Measurements from ENCODE around the gene XKR3. TPM values are rescaled to one million over a fixed set of nuclear protein-coding genes. Genes with fewer than 3 reads are reported as not detected.
A peak's percentile ranks its signal among the peaks of the same experiment; 100 is the strongest.
"Not testable (repeated sequence)": the region's sequence is repeated elsewhere in the genome, so short reads cannot be mapped to it uniquely, and the experiment has no call there.

XKR3 gene
- total and polyA plus RNA-seq, 5 donors, result not detected

DNA sequence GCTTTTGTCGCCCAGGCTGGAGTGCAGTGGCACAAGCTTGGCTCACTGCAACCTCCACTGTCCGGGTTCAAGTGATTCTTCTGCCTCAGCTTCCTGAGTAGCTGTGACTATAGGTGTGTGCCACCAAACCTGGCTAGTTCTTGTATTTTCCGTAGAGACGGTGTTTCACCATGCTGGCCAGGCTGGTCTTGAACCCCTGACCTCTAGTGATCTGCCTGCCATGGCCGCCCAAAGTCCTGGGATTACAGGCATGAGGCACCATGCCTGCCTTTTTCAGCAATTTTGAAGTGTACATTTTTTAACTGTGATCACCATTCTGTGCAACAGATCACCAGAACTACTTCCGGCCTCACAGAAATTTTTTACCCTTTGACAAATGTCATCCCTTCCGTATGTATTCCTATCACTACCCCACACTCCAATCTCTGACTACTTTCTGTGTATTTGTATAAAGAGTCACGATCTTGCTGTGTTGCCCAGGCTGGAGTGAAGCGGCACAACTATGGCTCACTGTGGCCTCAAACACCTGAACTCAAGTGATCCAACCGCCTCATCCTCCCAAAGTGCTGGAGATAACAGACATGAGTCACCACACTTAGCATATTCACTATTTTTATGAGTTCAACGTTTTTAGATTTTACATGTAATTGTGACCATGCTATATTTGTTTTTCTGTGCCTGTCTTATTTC is 44.0 kb downstream of the XKR3 start:
- Histone ChIP-seq H3K27ac (ENCODE audit: low read length) (no peak overlapping the region), H3K4me1 (ENCODE audit: control insufficient read depth, insufficient read depth, low read length) (no peaks in the 10 kb centered on the region), H3K27me3 (ENCODE audit: control insufficient read depth, insufficient read depth) (no peaks in the 10 kb centered on the region), H3K4me3 (ENCODE audit: low read length) (no peak overlapping the region), H3K9me3 (ENCODE audit: control insufficient read depth, low read length) (no peaks in the 10 kb centered on the region)
- ATAC-seq (no peak), DNase-seq (no peak)
- intact Hi-C loops (cut with DNase I), result no loop called here
- WGBS, result 69% methylated on average over 11 of the region's 11 CpGs

DNA sequence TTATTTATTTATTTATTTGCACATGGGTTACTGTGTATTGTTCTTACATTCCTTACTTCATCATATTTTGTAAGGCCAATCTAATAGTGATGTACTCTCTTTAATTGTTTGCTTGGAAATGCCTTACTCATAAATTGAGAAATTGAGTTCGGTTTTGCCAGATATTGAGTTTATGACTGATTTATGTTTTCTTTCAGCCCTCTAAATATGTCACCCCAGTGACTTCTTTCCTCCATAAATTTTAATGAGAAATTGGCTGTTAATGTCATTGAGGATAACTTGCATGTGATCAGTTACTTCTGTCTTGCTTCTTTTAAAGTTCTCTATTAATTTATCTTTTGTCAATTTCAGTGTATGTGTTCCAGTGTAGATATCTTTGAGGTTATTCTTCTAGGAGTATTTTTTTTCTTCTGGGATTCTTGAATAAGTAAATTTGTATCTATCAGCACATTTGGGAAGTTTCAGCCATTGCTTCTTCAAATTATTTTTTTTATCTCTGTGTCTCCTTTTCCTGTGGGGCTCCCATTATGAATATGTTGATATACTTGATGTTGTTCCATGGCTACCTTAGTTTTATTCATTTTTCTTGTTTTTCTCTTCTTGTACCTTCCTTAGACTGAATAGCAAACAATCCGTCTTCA is 47.8 kb downstream of the XKR3 start:
- H3K27ac ChIP-seq (ENCODE audit: low read length), result no peak overlapping the region
- 77% methylated on average over 2 of the region's 2 CpGs for WGBS
- no peak overlapping the region for H3K4me3 ChIP-seq (ENCODE audit: low read length)
- intact Hi-C loops (cut with DNase I), result no loop called here
- peaks cover 3% of the 10 kb centered on the region for H3K9me3 ChIP-seq (ENCODE audit: control insufficient read depth, low read length)
- H3K4me1 ChIP-seq (ENCODE audit: control insufficient read depth, insufficient read depth, low read length), result no peaks in the 10 kb centered on the region
- H3K27me3 ChIP-seq (ENCODE audit: control insufficient read depth, insufficient read depth), result no peaks in the 10 kb centered on the region
- ATAC-seq (no peak), DNase-seq (no peak)

DNA sequence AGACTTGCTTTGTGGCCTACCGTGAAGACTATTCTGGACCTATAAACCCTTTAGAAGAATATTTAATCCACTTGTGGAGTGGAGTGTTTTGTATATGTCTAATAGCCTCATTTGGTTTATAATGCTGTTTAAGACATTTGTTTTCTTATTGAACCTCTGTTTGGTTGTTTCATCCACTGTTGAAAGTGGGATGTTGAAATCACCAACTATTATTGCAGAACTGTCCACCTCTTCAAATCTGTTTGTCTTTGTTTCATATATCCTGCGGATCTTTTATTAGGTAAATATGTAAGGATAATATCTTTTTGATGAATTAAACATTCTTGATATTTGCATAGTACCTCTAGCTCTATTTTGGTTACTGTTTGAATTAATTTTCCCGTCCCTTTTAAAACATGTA is 49.1 kb downstream of the XKR3 start:
- intact Hi-C loops (cut with DNase I), result no loop called here
- DNase-seq (no peak), ATAC-seq (no peak)
- 89% methylated on average over 3 of the region's 3 CpGs for WGBS
- H3K9me3 ChIP-seq (ENCODE audit: control insufficient read depth, low read length), result peaks cover 3% of the 10 kb centered on the region
- no peaks in the 10 kb centered on the region for H3K4me1 ChIP-seq (ENCODE audit: control insufficient read depth, insufficient read depth, low read length)
- H3K27me3 ChIP-seq (ENCODE audit: control insufficient read depth, insufficient read depth), result no peaks in the 10 kb centered on the region
- H3K27ac ChIP-seq (ENCODE audit: low read length), result no peak overlapping the region
- no peak overlapping the region for H3K4me3 ChIP-seq (ENCODE audit: low read length)

DNA sequence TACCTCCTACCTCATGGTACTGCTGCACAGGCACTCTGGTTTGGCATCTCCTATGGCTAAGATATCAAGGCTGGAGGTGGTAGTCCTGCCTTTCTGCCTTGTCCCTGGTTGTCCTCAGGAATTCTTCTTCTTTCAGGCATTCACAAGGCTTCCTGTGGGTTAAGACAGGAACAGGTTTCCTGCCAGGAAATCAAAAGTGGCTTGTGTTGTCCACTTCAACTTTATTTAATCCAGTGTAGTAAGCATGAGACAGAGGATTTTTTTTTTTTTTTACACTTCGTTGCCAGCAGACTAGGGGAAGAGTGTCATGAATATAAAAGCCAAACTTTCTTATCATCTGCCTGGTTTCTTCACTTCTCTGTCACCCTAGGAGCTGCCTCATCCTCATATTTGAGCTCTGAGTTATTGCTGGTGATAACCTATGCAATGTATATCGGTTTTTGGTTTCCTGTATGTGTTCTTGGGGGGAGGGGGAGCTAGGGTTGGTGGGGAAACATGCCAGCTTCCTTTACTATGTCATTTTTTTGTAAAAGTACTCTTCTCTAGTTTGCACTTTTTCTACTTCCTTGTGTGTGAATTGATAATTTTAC is 50.2 kb downstream of the XKR3 start:
- Histone ChIP-seq H3K27ac (ENCODE audit: low read length) (no peak overlapping the region), H3K27me3 (ENCODE audit: control insufficient read depth, insufficient read depth) (no peaks in the 10 kb centered on the region), H3K4me1 (ENCODE audit: control insufficient read depth, insufficient read depth, low read length) (no peaks in the 10 kb centered on the region), H3K4me3 (ENCODE audit: low read length) (no peak overlapping the region), H3K9me3 (ENCODE audit: control insufficient read depth, low read length) (peaks cover 3% of the 10 kb centered on the region)
- ATAC-seq (no peak), DNase-seq (no peak)
- 11% methylated on average over 2 of the region's 2 CpGs for WGBS
- intact Hi-C loops (cut with DNase I), result no loop called here

DNA sequence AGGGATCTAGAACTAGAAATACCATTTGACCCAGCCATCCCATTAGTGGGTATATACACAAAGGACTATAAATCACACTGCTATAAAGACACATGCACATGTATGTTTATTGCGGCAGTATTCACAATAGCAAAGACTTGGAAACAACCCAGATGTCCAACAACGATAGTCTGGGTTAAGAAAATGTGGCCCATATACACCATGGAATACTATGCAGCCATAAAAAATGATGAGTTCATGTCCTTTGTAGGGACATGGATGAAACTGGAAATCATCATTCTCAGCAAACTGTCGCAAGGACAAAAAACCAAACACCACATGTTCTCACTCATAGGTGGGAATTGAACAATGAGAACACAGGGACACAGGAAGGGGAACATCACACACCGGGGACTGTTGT is 53.6 kb downstream of the XKR3 start:
- H3K4me3 ChIP-seq (ENCODE audit: low read length); H3K27me3 ChIP-seq (ENCODE audit: control insufficient read depth, insufficient read depth); intact Hi-C loops (cut with DNase I); ATAC-seq; H3K9me3 ChIP-seq (ENCODE audit: control insufficient read depth, low read length); H3K4me1 ChIP-seq (ENCODE audit: control insufficient read depth, insufficient read depth, low read length); H3K27ac ChIP-seq (ENCODE audit: low read length); DNase-seq: not testable (repeated sequence)
- WGBS, result 80% methylated on average over 4 of the region's 4 CpGs

DNA sequence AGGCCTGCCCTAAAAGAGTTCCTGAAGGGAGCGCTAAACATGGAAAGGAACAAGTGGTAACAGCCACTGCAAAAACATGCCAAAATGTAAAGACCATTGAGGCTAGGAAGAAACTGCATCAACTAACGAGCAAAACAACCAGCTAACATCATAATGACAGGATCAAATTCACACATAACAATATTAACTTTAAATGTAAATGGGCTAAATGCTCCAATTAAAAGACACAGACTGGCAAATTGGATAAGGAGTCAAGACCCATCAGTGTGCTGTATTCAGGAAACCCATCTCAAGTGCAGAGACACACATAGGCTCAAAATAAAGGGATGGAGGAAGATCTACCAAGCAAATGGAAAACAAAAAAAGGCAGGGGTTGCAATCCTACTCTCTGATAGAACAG is 57.3 kb downstream of the XKR3 start:
- ATAC-seq; H3K27me3 ChIP-seq (ENCODE audit: control insufficient read depth, insufficient read depth); DNase-seq; H3K9me3 ChIP-seq (ENCODE audit: control insufficient read depth, low read length); intact Hi-C loops (cut with DNase I); H3K4me1 ChIP-seq (ENCODE audit: control insufficient read depth, insufficient read depth, low read length); H3K27ac ChIP-seq (ENCODE audit: low read length); H3K4me3 ChIP-seq (ENCODE audit: low read length): not testable (repeated sequence)
- WGBS, result 80% methylated on average over 2 of the region's 2 CpGs

DNA sequence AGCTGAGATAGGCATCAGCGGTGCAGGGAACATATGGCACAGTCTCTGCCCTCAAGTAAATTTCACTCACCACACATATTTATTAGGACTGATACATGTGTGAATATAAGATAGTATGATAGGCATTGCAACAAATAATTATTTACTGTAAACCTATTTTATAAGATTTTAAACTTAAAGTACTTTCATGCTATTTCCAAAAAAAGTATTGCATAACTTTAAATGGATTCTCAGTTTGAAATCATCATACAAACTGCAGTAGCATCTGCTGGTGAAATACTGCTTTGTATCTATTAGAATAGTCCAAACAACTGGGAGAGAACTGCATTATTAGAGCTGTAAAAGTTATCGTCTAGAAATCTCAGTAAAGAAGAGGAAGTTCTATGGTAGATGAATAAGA is 63.0 kb downstream of the XKR3 start:
- H3K9me3 ChIP-seq (ENCODE audit: control insufficient read depth, low read length); DNase-seq; ATAC-seq; H3K27ac ChIP-seq (ENCODE audit: low read length); H3K4me3 ChIP-seq (ENCODE audit: low read length); H3K27me3 ChIP-seq (ENCODE audit: control insufficient read depth, insufficient read depth); intact Hi-C loops (cut with DNase I); H3K4me1 ChIP-seq (ENCODE audit: control insufficient read depth, insufficient read depth, low read length): not testable (repeated sequence)
- 88% methylated on average over 2 of the region's 2 CpGs for WGBS

DNA sequence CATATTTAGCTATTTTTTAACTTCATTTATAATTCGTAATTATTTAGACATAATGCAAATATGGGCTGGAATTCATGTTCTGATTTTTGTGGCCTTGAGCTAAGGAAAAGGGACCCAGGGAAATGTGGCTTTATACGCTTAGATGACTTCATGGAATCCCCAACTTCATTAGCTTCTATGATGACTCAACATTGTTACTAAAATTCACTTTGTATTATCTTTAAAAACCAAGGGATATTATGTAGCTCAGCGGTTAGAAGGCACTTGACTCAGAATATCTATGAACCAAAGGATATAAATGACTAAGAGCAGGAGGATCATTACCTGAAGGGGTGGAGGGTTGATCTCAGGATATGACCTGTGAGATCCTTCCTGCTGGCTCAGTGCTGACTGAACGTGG is 64.8 kb downstream of the XKR3 start:
- DNase-seq; ATAC-seq; H3K27ac ChIP-seq (ENCODE audit: low read length); H3K9me3 ChIP-seq (ENCODE audit: control insufficient read depth, low read length); H3K4me1 ChIP-seq (ENCODE audit: control insufficient read depth, insufficient read depth, low read length); H3K4me3 ChIP-seq (ENCODE audit: low read length); H3K27me3 ChIP-seq (ENCODE audit: control insufficient read depth, insufficient read depth); intact Hi-C loops (cut with DNase I): not testable (repeated sequence)
- 54% methylated on average over 4 of the region's 4 CpGs for WGBS

DNA sequence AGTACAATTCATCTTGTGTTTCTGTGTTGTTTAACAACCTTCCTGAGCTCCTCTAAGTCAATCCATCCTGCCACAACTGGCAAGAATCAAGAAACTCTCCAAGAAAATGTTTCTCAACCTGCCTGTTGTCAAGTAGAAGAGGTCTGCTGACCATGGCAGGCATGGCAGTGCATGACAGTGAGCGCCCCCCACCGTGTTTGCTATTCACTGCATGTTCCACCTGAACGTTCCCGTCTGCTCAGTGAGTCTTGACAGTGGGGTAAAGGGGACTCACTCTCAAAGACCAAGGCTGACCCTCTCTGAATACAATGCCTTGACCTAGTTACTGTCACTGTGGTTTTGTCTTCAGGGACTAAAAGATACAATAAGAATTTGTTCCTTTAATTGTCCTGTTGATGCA is 75.9 kb downstream of the XKR3 start:
- H3K9me3 ChIP-seq (ENCODE audit: control insufficient read depth, low read length); H3K27me3 ChIP-seq (ENCODE audit: control insufficient read depth, insufficient read depth); intact Hi-C loops (cut with DNase I); DNase-seq; H3K27ac ChIP-seq (ENCODE audit: low read length); H3K4me3 ChIP-seq (ENCODE audit: low read length); ATAC-seq; H3K4me1 ChIP-seq (ENCODE audit: control insufficient read depth, insufficient read depth, low read length): not testable (repeated sequence)
- 53% methylated on average over 4 of the region's 4 CpGs for WGBS

DNA sequence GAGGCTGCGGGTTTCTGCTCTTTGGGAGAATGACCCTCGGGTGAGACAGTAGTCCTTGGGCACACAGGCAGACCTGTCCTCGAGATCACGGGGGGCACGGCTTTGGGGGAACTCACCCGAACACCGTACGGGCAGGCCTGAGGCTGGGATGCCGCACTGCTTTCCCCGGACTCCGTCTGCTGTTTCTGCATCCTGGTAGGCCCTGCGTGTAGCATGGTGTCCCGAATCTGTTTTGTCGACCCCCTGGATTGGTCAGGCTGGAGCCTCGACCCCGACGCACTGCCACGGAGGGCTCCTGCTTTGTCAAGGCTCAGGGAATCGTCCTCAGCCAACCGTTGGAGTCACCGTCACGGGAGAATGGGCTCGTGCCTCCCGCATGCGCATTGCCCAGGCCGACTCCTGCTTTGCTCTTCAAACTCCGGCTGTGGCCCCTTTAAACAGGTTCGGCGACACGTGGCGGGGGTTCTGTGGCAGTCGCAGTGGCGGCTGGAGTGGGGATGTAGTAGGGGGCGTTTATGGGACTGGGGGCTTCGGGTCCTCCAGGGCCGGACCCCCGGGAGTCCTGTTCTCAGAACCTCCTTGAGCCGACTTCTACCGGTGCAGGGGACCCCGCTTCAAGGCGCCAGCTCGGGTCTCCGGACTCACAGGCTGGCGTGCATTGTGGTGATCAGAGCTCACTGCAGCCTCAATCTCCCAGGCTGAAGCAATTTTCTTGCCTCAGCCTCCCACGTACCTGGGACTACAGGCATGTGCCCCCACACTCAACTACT is 76.9 kb downstream of the XKR3 start:
- H3K9me3 ChIP-seq (ENCODE audit: control insufficient read depth, low read length); H3K27ac ChIP-seq (ENCODE audit: low read length); ATAC-seq; H3K4me1 ChIP-seq (ENCODE audit: control insufficient read depth, insufficient read depth, low read length); H3K4me3 ChIP-seq (ENCODE audit: low read length); intact Hi-C loops (cut with DNase I); H3K27me3 ChIP-seq (ENCODE audit: control insufficient read depth, insufficient read depth): not testable (repeated sequence)
- 81% methylated on average over 44 of the region's 45 CpGs for WGBS
- DNase-seq, result peak in 1 of 3 donors; percentile 25

Measured in right cardiac atrium (tissue), 5 donors.